Measurements from ENCODE around the gene SPDYE16.
"Not testable (repeated sequence)": the region's sequence is repeated elsewhere in the genome, so short reads cannot be mapped to it uniquely, and the experiment has no call there.

Gene SPDYE16

GRCh38 chr7:76543197-76543596 lies at the start of gene SPDYE16:
Gene SPDYE16, minus strand, starts transcription at chr7:76543297. Its CDS starts 1,838 bp downstream, at chr7:76541459.
- not testable (repeated sequence) for TF ChIP-seq GATA2, GATA3 (IDR thresholded peaks at IDR 0.05; ENCODE audit: low read depth, low read length)

- TF ChIP-seq GATA3 (IDR thresholded peaks at IDR 0.05; ENCODE audit: low read depth, low read length) (no peak), GATA2 (IDR thresholded peaks at IDR 0.05; ENCODE audit: low read depth, low read length) (no peak)
Observed at GRCh38 chr7:76515999-76516443, 27.1 kb downstream of the SPDYE16 start.

GRCh38 chr7:76514926-76515771 lies 27.9 kb downstream of the SPDYE16 start:
- TF ChIP-seq GATA3 (IDR thresholded peaks at IDR 0.05; ENCODE audit: low read depth, low read length) (no peak), GATA2 (IDR thresholded peaks at IDR 0.05; ENCODE audit: low read depth, low read length) (no peak)

GRCh38 chr7:76513817-76514799 lies 29.0 kb downstream of the SPDYE16 start:
- no peak for TF ChIP-seq GATA2 (IDR thresholded peaks at IDR 0.05; ENCODE audit: low read depth, low read length)
- TF ChIP-seq GATA3 (IDR thresholded peaks at IDR 0.05; ENCODE audit: low read depth, low read length), result no peak

- TF ChIP-seq GATA3 (IDR thresholded peaks at IDR 0.05; ENCODE audit: low read depth, low read length) (no peak), GATA2 (IDR thresholded peaks at IDR 0.05; ENCODE audit: low read depth, low read length) (no peak)
Observed at GRCh38 chr7:76512941-76513816, 29.9 kb downstream of the SPDYE16 start.

- TF ChIP-seq GATA3 (IDR thresholded peaks at IDR 0.05; ENCODE audit: low read depth, low read length) (no peak), GATA2 (IDR thresholded peaks at IDR 0.05; ENCODE audit: low read depth, low read length) (no peak)
Observed at GRCh38 chr7:76509931-76510877, 32.9 kb downstream of the SPDYE16 start, which contains the start of gene UPK3B. Gene UPK3B, plus strand, starts transcription at chr7:76510552. Its CDS starts 101 bp downstream, at chr7:76510653.

- TF ChIP-seq GATA3 (IDR thresholded peaks at IDR 0.05; ENCODE audit: low read depth, low read length) (no peak), GATA2 (IDR thresholded peaks at IDR 0.05; ENCODE audit: low read depth, low read length) (no peak)
Observed at GRCh38 chr7:76507723-76508406, 35.2 kb downstream of the SPDYE16 start.

GRCh38 chr7:76506081-76506440 lies 37.0 kb downstream of the SPDYE16 start:
- TF ChIP-seq GATA3 (IDR thresholded peaks at IDR 0.05; ENCODE audit: low read depth, low read length) (no peak), GATA2 (IDR thresholded peaks at IDR 0.05; ENCODE audit: low read depth, low read length) (no peak)

GRCh38 chr7:76505168-76506080 lies 37.7 kb downstream of the SPDYE16 start:
- TF ChIP-seq GATA2 (IDR thresholded peaks at IDR 0.05; ENCODE audit: low read depth, low read length), result no peak
- no peak for TF ChIP-seq GATA3 (IDR thresholded peaks at IDR 0.05; ENCODE audit: low read depth, low read length)
